ENCODE data around the gene PDC.
"Not testable (repeated sequence)": the region's sequence is repeated elsewhere in the genome, so short reads cannot be mapped to it uniquely, and the experiment has no call there.

PDC gene

DNA sequence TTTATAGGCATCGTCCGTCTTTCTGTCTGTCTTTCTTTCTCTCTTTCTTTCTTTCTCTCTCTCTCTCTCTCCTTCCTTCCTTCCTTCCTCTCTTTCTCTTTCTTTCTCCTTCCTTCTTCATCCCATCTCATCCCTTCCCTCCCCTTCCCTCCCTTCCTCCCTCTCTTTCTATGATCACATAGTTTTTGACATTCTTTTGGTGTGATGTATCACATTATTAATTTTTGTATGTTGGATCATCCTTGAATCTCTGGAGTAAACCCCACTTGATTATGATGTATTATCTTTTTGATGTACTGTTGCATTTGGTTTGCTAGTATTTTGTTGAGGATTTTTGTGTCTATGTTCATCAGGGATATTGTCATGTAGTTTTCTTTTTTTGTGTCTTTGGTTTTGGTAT is 59.5 kb downstream of the PDC start:
- DNase-seq (ENCODE audit: low read depth, low spot score): not testable (repeated sequence)
